ENCODE data around the gene PCSK6.

The PCSK6 gene

DNA sequence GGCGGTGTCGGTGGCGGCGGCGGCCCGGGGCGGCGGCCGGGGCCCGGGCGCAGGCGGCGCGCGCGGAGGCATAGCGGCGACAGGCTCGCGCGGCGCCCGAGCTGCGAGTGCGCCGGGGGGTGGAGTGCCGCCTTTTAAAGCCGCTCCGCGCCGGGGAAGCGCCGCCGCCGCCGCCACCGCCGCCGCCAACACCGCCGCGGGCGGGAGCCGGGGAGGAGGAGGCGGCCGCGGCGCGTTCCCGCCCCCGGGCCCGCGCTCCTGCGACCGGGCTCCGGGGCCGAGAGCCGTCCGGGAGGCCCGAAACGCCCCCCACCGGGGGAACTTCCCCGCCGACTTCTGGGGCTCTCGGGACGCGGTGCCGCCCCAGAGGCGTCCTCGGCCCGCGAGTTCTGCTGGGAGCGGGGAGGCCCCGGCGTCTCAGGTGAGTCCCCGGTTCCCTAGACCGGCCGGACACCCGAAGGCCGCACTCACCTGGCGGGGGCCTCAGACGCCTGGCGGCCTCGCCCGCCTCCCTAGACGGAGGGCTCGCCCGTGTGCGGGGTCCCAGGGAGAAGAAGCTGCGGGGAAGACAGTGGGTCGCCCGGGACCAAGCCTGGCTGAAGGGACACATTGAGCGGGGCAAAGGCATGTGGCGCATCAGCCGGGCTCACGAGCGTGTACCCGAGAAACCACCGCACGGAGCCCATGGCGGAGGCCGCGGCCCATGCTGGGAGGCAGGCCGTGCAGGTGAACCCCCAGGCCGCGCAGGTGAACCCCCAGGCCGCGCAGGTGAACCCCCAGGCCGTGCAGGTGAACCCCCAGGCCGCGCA lies at the start of gene PCSK6:
TSS of gene PCSK6 (minus strand) at position 109 of the 809 bp plus-strand sequence. CDS start at position 72, 37 bp downstream.
- no peak for DNase-seq (ENCODE audit: low spot score)

DNA sequence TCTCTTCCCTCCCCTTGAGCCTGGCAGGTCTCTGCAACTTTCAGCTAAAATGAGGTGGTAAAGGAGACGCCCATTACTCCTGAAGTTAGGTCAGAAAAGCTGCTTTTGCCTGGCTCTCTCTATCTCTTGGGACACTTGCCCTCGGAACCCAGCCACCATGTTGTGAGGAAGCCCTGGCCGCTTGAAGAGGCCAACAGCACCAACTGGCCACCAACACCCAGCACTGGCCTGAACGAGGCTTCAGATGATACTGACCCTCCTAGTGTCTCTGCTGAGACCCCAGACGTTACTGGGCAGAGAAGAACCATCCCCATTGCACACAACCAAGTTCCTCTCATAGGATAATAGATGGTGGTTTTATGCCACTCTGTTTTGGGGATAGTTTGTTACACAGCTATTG lies 49.5 kb upstream of the PCSK6 start:
- no peak for DNase-seq (ENCODE audit: low spot score)

DNA sequence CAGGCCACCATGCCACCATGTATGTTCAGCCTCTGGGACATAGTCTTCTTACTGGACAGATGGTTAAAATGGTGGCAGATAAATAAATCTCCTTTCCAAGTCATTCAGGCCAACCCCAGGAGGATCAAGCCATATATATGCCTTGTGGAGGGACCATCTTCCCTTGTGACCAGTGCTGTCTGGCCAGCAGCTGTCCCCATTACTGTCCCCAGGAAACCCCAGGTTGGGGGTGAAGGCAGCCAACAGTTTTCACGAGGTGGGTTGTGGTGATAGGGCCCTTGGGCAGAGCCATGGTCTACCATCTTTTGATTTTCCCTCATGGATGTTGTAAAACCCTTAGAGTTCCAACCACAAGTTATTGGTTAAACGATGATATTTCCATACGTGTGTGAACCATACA lies 48.7 kb upstream of the PCSK6 start:
- no peak for DNase-seq (ENCODE audit: low spot score)

- DNase-seq (ENCODE audit: low spot score): no peak
Observed at GRCh38 chr15:101537483-101538080, 48.1 kb upstream of the PCSK6 start.

DNA sequence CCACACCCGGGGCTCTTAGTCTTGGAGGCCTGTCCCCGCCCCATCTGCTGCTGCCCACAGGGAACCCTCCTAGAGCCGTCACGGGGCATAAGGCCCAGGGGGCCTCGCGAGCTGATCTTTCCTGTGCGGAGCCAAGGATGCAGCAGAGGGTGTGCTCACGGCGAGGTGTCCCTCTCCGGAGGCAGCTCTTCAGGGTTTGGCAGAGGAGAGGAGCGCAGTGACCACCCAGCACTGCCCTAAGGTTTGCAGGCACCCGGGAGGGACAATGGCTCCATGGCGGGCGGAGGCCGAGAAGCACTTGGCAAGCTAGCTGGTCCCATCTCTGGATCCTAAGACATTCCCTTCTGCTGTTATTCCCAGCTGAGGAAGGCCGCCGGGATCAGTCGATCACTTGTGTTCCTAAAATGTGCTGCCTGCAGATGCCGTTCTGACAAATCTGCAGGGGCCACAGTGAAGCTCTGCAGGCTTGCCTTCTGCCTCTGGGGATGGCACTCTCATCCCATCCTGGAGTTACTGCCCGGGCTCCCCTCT lies 47.4 kb upstream of the PCSK6 start:
- no peak for DNase-seq (ENCODE audit: low spot score)

- DNase-seq (ENCODE audit: low spot score): no peak
Observed at GRCh38 chr15:101536166-101536874, 46.8 kb upstream of the PCSK6 start.

DNA sequence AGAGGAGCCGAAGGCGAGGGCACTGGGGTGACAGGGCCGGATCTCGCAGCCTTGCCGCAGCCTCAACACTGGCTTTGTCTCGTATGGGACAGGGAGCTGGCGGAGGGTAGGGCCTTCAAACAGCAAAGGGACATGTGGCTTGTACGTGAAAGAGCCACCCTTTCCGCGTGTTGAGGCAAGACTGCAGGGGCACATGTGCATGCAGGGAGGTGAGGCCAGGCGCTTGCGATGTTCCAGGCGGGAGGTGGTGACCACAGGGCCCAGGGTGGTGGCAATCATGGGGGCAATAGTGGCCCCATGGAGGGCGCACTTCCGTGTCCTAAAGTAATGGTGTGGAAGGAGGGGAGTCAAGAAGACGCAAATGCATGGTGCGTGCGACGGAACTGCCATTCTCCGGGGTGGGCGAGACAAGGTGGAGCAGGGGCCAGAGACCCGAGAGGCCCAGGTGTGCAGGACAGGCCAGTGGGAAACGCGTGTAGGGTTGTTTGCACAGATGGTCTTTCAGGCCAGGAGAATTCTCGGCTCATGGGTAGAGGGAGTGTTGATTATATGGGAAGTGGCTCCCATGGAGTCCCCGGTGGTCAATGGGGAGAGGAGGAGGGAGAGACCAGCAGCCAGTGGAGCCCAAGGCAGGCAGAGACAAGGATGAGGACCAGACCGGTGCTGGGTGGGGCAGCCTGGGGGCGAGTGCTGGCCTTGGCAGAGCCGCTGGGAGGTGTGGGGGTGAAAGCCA lies 45.8 kb upstream of the PCSK6 start:
- DNase-seq (ENCODE audit: low spot score): no peak

- no peak for DNase-seq (ENCODE audit: low spot score)
Observed at GRCh38 chr15:101534376-101534970, 45.0 kb upstream of the PCSK6 start.

DNA sequence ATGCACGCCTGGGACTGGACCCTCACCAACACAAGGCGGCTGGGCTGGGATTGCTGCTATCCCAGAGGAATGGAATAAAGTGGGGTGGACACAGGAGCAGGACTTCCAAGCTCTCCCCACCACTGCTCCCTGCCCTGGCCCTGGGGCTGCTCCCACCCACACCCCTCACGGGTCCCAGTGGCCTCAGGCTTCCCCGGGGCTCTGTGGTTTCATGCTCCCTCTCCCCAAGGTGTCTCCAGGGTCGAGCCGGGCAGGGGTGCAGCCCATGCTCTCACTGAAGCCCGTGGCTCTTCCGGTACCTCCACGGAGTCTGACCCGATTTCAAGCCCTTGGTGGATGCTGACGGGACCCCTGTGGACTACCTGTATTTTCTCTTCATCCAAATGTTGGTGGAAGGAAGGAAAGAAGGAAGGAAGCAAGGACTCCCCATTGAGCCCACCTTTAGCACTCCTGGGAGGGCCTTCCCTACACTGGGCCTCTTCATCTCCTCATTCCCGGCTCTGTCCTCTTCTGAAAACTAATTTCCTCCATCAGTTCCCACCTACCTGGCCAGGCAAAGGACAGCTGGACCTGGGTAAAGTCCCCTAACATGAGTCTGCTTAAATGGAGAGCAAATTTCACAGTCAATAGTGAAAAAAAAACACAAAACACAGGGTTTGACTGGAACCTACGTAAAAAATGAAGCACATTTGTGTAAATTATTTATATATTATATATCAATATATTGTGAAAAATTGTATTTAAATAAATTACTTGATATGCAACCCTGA lies 44.0 kb upstream of the PCSK6 start:
- no peak for DNase-seq (ENCODE audit: low spot score)

GRCh38 chr15:101532865-101533264 lies 43.4 kb upstream of the PCSK6 start:
- no peak for DNase-seq (ENCODE audit: low spot score)

GRCh38 chr15:101531170-101531569 lies 41.7 kb upstream of the PCSK6 start:
- no peak for DNase-seq (ENCODE audit: low spot score)

GRCh38 chr15:101530224-101530958 lies 40.9 kb upstream of the PCSK6 start:
- no peak for DNase-seq (ENCODE audit: low spot score)

DNA sequence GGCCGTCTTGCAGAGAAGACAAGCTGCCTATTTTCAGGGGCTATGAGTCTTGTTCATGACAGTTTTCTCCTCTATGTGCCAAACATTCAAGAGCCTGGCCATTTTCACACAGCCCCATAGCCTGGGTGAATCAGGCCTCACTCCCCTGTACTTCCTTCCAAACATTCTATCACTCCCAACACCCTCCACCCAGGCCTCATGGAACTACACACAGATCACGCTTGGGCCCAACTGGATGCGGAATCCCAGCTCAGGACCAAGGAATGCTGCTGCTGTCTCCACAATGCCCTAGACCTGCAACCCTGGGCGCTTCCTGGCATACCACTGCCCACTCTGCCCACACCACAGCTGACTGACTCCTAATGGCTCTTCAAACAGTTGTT lies 39.4 kb upstream of the PCSK6 start:
- DNase-seq (ENCODE audit: low spot score): no peak

DNA sequence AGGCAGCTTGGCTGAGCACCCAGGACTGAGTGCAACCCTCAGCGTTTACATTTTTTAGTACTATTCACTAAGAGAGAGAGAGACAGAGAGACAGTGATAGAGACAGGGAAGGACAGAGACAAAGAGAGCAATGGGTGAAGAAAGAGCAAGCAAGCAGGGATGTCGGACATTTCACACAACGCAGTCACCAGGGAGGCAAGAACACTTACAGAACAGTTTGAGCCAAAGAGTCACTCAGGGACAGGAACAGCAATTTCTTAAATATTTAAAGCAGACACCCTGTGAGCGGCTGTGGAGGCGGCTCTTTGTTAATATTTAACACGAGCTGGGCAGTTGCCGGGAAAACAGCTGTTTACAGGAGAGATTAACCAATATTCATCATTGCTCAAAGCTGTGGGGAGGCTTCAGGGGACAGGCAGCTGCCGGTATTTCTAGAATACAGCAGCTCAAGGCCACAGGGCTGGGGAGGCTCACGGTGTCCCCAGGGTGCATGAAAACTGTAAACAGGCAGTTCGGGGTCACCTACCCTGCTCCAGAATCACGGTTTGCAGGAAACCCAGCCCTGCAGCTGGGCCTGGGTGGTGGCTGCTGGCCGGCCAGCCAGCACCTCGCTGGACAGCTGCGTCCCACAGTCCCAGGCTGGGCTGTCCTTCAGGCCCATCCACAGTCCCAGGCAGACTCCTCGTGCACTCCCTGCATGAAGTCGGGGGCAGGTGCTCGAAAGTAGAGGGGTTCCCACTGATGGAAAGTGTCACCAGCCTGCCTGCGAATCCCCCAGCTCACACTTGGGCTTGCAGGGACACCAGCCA lies 38.8 kb upstream of the PCSK6 start:
- DNase-seq (ENCODE audit: low spot score): no peak

- no peak for DNase-seq (ENCODE audit: low spot score)
Observed at GRCh38 chr15:101526890-101527289, 37.4 kb upstream of the PCSK6 start.

- DNase-seq (ENCODE audit: low spot score): no peak
Observed at GRCh38 chr15:101526442-101526841, 36.9 kb upstream of the PCSK6 start.

DNA sequence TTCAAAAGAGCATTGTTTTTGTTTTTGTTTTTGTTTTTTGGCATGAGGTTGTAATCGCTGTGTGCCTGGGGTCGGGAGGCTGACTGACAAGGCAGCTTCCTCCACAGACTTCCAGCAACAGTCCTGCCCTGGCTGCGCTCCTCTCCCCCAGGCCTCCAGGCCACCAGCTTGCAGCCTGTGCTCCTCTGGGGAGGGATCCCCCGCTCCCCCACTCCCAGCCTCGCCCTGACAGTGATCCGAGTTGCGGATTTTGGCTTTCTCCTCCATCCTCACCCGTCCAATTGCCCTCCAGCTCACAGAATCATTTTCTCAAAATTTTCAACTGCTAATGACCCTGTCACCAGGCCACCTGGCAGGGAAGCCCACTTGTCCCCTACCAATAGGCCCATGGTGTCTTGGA lies 36.5 kb upstream of the PCSK6 start:
- DNase-seq (ENCODE audit: low spot score): no peak

- DNase-seq (ENCODE audit: low spot score): no peak
Observed at GRCh38 chr15:101525087-101525669, 35.7 kb upstream of the PCSK6 start.

- no peak for DNase-seq (ENCODE audit: low spot score)
Observed at GRCh38 chr15:101523560-101523940, 34.0 kb upstream of the PCSK6 start.

Measured in activated CD4-positive, alpha-beta T cell treated with anti-CD3 and anti-CD28 coated beads, Interleukin-2, Interleukin-4, amounts not matched to agents 100 ng/mL and 50 ng/mL, durations not matched to agents 16 hours and 8 hours (primary cell).